Measurements from ENCODE around the gene BSND.

BSND gene

DNA sequence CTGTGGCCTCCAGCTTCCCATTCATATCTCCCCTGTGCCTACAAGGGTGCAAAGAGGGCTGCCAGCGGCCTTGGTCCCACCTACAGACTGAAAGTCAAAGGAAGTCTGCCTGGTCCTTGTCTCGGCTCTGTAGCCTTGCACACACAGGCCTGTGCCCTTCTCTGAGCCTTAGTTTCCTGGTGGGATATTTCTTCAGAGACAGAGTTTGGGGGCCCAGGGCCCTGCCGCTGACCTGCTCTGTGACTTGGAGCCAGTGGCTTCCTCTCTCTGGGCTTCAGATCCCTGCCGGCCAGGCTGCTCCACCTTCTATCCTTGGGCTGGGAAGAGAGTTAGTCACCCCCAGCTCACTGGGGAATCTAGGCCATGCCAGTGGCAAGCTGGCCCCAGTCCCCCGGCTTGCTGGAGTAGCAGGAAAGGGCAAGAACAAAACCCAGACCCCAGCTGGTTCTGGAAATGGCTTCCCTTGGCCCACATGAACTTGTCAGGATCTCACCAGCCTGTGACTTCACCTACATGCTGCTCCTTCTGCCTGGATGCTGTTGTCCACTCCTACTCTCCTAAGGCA, 19.3 kb upstream of the BSND start:
- no peaks in the 10 kb centered on the region for H3K79me2 ChIP-seq (ENCODE audit: insufficient read depth, low read length)
- H2AFZ ChIP-seq (ENCODE audit: low read length): no peak overlapping the region
- H3K4me2 ChIP-seq (ENCODE audit: low read length): no peak overlapping the region
- no peaks in the 10 kb centered on the region for H3K36me3 ChIP-seq (ENCODE audit: insufficient read depth, low read length)
- no peak for TF ChIP-seq EZH2 (IDR thresholded peaks at IDR 0.05; ENCODE audit: borderline replicate concordance, low read length)
- TF ChIP-seq, protein P1, sequence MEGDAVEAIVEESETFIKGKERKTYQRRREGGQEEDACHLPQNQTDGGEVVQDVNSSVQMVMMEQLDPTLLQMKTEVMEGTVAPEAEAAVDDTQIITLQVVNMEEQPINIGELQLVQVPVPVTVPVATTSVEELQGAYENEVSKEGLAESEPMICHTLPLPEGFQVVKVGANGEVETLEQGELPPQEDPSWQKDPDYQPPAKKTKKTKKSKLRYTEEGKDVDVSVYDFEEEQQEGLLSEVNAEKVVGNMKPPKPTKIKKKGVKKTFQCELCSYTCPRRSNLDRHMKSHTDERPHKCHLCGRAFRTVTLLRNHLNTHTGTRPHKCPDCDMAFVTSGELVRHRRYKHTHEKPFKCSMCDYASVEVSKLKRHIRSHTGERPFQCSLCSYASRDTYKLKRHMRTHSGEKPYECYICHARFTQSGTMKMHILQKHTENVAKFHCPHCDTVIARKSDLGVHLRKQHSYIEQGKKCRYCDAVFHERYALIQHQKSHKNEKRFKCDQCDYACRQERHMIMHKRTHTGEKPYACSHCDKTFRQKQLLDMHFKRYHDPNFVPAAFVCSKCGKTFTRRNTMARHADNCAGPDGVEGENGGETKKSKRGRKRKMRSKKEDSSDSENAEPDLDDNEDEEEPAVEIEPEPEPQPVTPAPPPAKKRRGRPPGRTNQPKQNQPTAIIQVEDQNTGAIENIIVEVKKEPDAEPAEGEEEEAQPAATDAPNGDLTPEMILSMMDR (IDR thresholded peaks at IDR 0.05; ENCODE audit: low read length): no peak
- no peaks in the 10 kb centered on the region for H3K4me1 ChIP-seq (ENCODE audit: insufficient read depth, low read length, severe bottlenecking)
- H3K27ac ChIP-seq (ENCODE audit: low read depth, low read length, poor library complexity, severe bottlenecking): no peak overlapping the region
- no peaks in the 10 kb centered on the region for H4K20me1 ChIP-seq (ENCODE audit: insufficient read depth, low read length)
- no peaks in the 10 kb centered on the region for H3F3A ChIP-seq (ENCODE audit: insufficient read depth, low read length)
- H3K9me2 ChIP-seq (ENCODE audit: low read depth, low read length): no peaks in the 10 kb centered on the region
- H3K9ac ChIP-seq (ENCODE audit: low read length): no peak overlapping the region
- H3K27me3 ChIP-seq (ENCODE audit: insufficient read depth, low read length): peaks cover 9% of the 10 kb centered on the region; the same call in 1 of the 2 replicates
- no peaks in the 10 kb centered on the region for H3K9me3 ChIP-seq (ENCODE audit: low read length)
- no peak overlapping the region for H3K4me3 ChIP-seq (ENCODE audit: low read depth, low read length, poor library complexity, severe bottlenecking)

DNA sequence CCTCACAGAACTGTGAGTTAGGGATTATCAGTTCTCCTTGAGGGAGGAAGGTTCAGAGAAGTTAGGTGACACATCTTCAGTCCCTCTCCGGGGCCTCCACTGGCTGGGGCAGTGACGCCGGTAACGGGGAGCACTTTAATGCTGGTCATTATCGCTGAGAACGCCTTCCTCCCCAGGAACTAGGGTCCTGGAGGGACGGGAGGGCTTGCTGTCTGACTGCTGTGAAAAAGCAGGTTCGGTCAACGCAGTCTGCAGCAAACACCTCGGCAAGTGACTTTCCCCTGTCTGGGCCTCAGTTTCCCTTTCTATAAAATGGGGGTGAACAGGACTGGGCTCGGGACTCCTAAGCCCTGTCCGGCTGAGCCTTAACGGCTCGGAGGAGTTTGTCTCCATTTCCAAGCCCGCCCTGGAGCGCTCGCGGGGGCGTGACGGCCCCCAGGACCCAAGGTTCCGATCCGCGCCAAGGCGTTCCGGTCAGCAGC, 18.6 kb upstream of the BSND start:
- peaks cover 9% of the 10 kb centered on the region; the same call in 1 of the 2 replicates for H3K27me3 ChIP-seq (ENCODE audit: insufficient read depth, low read length)
- no peaks in the 10 kb centered on the region for H3K9me3 ChIP-seq (ENCODE audit: low read length)
- no peaks in the 10 kb centered on the region for H4K20me1 ChIP-seq (ENCODE audit: insufficient read depth, low read length)
- H3K4me2 ChIP-seq (ENCODE audit: low read length): no peak overlapping the region
- H3K4me1 ChIP-seq (ENCODE audit: insufficient read depth, low read length, severe bottlenecking): no peaks in the 10 kb centered on the region
- no peak for TF ChIP-seq EZH2 (IDR thresholded peaks at IDR 0.05; ENCODE audit: borderline replicate concordance, low read length)
- TF ChIP-seq, protein P1 (IDR thresholded peaks at IDR 0.05; ENCODE audit: low read length): no peak
- H3K4me3 ChIP-seq (ENCODE audit: low read depth, low read length, poor library complexity, severe bottlenecking): no peak overlapping the region
- H3F3A ChIP-seq (ENCODE audit: insufficient read depth, low read length): no peaks in the 10 kb centered on the region
- no peaks in the 10 kb centered on the region for H3K36me3 ChIP-seq (ENCODE audit: insufficient read depth, low read length)
- no peaks in the 10 kb centered on the region for H3K9me2 ChIP-seq (ENCODE audit: low read depth, low read length)
- no peak overlapping the region for H3K9ac ChIP-seq (ENCODE audit: low read length)
- no peak overlapping the region for H2AFZ ChIP-seq (ENCODE audit: low read length)
- no peak overlapping the region for H3K27ac ChIP-seq (ENCODE audit: low read depth, low read length, poor library complexity, severe bottlenecking)
- no peaks in the 10 kb centered on the region for H3K79me2 ChIP-seq (ENCODE audit: insufficient read depth, low read length)

DNA sequence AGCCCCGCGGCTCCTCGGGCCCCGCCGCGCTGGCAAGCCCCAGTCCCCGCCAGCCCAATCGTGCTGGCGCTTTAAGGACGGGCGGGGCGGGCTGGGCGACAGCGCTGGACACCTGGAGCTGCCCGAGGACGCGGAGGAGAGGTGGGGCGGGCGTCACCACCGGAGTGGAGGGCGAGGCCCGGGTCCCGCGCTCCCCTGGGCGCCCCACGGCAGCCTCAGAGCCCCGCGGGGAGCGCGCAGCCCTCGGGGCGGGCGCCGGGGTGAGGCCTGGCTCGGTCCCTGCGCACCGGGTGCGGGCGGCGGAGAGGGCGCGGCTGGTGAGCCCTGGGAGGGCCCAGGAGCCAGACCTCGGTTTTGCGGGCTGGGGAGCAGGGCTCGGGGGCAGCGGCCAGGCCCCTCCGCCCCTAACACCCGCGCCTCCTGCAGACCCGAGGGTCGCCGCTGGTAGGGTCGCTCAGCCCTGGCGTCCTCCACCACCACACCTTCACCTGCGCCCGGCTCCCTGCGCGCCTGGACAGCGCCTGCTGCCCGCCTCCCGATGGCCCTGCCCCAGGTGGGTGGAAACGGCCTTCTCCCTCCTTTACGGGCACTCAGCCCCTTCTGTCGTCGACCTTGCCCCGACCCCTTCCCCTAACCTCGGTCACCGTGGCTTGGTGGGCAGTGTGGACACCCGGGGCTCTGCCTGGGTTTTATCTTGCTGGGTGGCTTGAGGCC, 18.0 kb upstream of the BSND start, which contains the start of gene TMEM61:
Gene TMEM61, plus strand, starts transcription at position 101 of the 714 bp plus-strand sequence. Its CDS starts 438 bp downstream, at position 539.
- Histone ChIP-seq H4K20me1 (ENCODE audit: insufficient read depth, low read length) (no peaks in the 10 kb centered on the region), H3K4me2 (ENCODE audit: low read length) (no peak within 1 kb of the TSS), H3K4me1 (ENCODE audit: insufficient read depth, low read length, severe bottlenecking) (no peaks in the 10 kb centered on the region), H3K36me3 (ENCODE audit: insufficient read depth, low read length) (no peaks in the 10 kb centered on the region), H3K9me3 (ENCODE audit: low read length) (no peaks in the 10 kb centered on the region), H3K79me2 (ENCODE audit: insufficient read depth, low read length) (no peaks in the 10 kb centered on the region), H3K9me2 (ENCODE audit: low read depth, low read length) (no peaks in the 10 kb centered on the region), H3K9ac (ENCODE audit: low read length) (no peak within 1 kb of the TSS), H3K27ac (ENCODE audit: low read depth, low read length, poor library complexity, severe bottlenecking) (no peak within 1 kb of the TSS), H3F3A (ENCODE audit: insufficient read depth, low read length) (no peaks in the 10 kb centered on the region), H3K27me3 (ENCODE audit: insufficient read depth, low read length) (peaks cover 9% of the 10 kb centered on the region; the same call in 1 of the 2 replicates), H2AFZ (ENCODE audit: low read length) (no peak within 1 kb of the TSS), H3K4me3 (ENCODE audit: low read depth, low read length, poor library complexity, severe bottlenecking) (no peak within 1 kb of the TSS)
- TF ChIP-seq, protein P1 (IDR thresholded peaks at IDR 0.05; ENCODE audit: low read length): no peak
- TF ChIP-seq EZH2 (IDR thresholded peaks at IDR 0.05; ENCODE audit: borderline replicate concordance, low read length): no peak
